Cerebellar nuclear complex (tissue), 1 donor: ENCODE data around the gene MEAF6.
"Not testable (repeated sequence)": the region's sequence is repeated elsewhere in the genome, so short reads cannot be mapped to it uniquely, and the experiment has no call there.

Experiments
- DNase-seq, 2 experiments: peaks; one replicate each; lab custom pipeline; 2025; lab: John Stamatoyannopoulos, UW

Gene MEAF6

DNA sequence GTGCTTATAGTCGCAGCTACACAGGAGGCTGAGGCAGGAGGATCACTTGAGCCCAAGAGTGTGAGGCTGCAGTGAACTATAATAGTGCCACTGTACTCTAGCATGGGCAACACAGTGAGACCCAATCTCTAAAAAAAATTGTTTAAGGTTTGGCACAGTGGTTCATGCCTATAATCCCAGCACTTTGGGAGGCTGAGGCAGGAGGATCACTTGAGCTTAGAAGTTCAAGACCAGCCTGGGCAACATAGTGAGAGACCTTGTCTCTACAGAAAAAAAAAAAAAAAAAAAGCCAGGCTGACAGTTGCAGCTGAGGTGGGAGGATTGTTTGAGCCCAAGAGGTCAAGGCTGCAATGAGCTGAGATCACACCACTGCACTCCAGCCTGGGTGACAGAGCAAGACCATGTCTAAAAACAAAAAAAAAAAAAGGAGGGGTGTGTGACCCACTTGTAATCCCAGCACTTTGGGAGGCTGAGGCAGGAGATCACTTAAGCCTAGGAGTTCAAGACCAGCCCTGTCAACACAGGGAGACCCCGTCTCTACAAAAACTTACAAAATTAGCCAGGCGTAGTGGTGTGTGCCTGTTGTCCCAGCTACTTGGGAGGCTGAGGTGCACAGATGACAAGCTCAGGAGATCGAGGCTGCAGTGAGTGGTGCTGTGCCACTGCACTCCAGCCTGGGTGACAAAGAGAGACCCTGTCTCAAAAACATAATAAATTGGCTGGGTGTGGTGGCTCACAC, 18.0 kb upstream of the MEAF6 start:
- DNase-seq, result not testable (repeated sequence)

DNA sequence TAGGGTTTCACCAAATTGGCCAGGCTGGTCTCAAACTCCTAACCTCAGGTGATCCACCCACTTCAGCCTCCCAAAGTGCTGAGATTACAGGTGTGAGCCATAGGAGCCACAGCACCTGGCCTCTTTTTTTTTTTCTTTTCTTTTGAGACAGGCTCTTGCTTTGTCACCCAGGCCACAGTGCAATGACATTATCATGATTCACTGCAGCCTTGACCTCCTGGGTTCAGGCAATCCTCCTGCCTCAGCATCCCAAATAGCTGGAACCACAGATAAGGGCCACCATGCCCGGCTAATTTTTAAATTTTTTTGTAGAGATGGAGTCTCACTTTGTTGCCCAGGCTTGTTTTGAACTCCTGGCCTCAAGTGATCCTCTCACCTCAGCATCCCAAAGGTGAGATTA, 15.3 kb upstream of the MEAF6 start:
- not testable (repeated sequence) for DNase-seq

DNA sequence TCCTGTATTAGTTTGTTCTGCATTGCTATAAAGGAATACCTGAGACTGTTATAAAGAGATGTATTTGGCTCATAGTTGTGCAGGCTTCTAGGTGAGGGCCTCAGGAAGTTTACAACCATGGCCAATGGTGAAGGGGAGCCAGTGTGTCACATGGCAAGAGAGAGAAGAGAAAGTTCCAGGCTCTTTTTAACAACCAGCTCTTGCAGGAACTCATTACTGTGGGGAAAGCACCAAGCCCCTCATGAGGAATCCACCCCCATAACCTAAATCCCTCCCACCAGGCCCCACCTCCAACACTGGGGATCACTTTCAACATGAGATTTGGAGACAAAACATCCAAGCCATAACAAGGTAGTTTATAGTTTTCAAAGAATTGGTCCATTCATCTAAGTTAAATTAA, 5.0 kb upstream of the MEAF6 start:
- DNase-seq, result no peak

DNA sequence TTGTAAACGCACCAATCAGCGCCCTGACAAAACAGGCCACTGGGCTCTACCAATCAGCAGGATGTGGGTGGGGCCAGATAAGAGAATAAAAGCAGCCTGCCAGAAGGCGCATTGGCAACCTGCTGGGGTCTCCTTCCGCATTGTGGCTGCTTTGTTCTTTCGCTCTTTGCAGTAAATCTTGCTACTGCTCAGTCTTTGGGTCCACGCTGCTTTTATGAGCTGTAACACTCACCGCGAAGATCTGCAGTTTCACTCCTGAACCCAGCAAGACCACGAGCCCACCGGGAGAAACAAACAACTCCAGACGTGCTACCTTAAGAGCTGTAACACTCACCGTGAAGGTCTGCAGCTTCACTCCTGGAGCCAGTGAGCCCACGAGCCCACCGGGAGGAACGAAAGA, 4.4 kb upstream of the MEAF6 start:
- not testable (repeated sequence) for DNase-seq

DNA sequence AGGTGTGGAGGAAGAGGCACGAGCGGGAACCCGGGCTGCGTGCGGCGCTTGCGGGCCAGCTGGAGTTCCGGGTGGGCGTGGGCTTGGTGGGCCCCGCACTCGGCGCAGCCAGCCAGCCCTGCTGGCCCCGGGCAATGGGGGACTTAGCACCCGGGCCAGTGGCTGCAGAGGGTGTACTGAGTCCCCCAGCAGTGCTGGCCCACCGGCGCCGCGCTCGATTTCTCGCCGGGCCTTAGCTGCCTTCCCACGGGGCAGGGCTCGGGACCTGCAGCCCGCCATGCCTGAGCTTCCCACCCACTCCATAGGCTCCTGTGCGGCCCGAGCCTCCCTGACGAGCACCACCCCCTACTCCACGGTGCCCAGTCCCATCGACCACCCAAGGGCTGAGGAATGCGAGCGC, 3.7 kb upstream of the MEAF6 start:
- DNase-seq, result not testable (repeated sequence)

DNA sequence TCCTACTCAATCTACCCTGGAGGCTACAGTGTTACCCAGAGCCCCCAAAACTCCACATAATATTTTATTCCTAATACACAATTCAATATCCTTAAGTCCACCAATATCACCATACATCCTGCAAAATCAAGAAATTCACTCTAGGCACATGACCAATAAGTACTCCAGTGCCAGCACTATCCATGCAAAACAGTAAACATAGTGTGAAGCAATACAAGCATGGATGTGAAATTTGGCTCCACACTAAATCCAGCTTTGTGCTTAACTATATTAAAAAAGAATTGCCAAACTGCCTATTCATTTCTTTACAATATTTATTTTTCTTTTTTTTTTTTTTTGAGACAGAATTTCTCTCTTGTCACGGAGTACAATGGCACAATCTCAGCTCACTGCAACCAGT, 3.0 kb upstream of the MEAF6 start:
- DNase-seq, result no peak

DNA sequence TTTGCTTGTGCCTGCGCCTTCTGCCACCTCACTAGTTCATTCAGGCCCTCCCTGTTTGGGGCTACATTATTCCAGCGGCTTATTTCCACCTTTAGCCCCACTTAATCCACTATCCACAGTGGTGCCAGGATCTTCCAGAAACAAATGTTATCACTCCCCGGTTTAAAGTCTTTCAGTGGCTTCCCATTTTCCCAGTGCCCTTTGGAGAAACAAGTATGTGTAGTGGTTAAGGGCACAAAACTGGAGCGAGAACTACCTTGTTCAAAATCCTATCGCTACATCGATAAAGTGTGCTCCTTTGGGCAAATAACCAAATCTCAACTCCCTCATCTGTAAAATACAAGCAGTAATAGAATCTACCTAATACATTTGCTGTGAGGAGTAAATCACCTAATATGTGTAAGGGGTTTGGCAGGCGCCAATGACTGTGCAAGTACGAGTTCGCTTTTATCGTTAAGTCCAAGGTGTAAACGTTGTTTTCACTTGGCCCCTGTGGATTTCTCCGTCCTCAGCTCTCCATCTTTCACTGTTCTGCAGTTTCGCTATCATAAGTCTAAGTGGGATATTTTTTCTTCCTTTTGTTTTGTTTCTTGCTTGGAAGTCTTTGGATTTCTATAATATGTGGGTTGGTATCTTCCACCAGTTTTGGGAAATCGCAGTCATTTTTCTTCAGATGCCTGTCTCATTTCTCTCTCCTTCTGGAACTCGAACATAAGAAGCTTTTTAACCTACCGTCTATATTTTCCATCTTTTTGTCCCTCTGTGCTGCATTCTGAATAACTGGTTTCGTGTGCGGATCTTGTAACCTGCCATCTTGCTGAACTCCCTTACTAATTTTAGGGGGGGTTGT, 844 bp upstream of the MEAF6 start:
- no peak for DNase-seq

DNA sequence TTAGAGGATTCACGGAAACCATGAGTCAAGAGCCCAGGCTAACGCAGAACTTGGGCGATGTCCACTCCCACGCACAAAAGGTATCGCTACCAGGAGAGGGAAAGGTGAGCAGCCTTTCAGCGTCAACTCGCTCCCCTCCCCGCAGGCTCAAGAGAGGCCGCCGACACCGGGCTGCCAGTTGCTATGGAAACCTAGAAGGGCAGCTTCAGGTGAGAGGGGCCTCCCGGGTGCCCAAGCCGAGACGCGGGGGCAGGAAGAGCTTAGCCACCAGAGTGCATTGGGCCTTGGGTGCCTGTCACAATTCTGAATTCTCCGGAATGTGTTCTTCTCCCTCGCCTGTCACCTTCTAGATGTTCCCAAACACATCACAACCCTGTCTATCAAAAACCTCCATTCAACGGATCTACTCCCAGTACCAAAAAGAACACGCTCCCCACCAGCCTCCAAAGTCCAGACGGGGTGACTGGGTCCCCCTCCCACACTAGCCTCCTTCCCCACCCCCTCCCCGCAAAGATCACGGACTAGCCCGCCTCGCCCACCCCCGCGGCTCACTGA, 694 bp downstream of the MEAF6 start:
- peak in 1 of 2 experiments; percentile 15 for DNase-seq

DNA sequence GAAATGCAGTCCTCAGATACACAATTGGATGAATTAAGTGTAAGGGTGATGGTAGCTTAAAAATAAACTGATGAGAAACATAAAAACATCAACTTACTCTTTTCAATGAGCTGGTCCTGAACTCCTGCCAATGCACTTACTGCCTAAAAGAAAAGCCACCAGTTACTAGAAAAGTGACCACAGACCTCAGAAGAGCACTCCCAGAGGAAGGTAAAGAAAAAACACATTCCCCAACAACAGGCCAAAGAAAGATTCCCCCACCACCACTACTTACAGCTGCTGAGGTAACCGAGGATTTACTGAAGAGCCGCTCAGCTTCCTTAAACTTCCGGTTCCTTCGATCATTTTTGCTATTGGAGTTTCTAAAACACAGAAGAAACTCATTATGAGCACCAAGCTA, 5.4 kb downstream of the MEAF6 start:
- DNase-seq, result no peak

DNA sequence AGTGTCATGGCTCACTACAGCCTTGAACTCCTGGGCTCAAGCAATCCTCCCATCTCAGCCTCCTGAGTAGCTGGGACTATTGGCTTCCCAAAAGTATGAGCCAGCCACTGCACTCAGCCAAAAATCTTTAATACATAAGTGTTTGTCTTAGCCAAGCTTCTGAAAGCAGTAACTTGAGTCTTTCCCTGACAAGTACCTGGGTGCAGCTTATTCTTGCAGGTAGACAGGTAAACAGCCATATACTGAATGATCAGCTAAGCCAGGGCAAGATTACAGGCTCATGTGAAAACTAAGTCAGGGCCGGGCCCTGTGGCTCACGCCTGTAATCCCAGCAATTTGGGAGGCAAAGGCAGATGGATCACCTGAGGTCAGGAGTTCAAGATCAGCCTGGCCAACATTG, 7.8 kb downstream of the MEAF6 start:
- DNase-seq, result no peak

DNA sequence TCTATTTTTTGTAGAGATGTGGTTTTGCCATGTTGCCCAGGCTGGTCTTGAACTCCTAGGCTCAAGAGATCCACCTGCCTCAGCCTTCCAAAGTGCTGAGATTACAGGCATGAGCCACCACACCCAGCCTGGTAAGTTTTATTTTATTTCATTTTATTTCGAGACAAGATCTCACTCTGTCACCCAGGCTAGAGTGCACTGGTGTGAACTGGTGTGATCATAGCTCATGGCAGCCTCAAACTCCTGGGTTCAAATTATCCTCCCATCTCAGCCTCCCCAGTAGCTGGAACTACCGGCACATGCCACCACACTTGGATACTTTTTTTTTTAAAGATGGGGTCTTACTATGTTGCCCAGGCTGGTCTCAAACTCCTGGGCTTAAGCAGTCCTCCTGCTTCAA, 11.8 kb downstream of the MEAF6 start:
- not testable (repeated sequence) for DNase-seq

DNA sequence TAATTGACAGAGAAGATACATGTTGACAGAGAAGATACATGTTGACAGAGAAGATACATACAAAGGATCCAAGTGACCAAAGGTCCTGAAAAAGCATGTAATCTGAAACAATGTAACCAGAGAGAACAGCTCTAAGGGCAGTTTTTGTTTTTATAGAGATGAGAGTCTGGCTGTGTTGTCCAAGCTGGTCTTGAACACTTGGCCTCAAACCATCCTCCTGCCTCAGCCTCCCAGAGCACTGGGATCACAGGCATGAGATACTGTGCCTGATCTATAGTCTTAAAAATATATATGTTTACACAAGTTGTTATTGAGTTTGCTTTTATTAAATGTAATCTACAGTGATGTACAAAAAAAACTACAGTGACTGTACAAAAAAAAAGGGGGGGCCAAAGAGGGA, 12.5 kb downstream of the MEAF6 start:
- no peak for DNase-seq

DNA sequence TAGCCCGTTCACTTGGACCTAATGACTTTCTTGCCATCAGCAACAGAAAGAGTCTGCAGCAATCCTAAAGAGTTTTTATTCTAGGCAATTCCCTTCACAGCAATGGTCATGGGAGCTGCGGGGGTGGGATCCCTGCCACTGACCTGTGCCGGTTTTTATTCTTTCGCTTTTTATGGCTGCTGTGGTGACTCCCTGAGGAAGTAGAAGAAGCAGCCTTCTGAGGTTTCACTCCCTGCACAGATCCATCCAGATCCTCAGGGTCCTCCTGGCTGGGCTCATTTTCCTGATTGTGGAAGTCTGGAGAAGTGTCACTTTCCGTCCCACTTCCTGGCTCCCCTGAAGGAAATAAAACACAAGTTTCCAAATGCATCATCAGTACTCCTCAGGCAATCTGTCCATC, 12.9 kb downstream of the MEAF6 start:
- no peak for DNase-seq

DNA sequence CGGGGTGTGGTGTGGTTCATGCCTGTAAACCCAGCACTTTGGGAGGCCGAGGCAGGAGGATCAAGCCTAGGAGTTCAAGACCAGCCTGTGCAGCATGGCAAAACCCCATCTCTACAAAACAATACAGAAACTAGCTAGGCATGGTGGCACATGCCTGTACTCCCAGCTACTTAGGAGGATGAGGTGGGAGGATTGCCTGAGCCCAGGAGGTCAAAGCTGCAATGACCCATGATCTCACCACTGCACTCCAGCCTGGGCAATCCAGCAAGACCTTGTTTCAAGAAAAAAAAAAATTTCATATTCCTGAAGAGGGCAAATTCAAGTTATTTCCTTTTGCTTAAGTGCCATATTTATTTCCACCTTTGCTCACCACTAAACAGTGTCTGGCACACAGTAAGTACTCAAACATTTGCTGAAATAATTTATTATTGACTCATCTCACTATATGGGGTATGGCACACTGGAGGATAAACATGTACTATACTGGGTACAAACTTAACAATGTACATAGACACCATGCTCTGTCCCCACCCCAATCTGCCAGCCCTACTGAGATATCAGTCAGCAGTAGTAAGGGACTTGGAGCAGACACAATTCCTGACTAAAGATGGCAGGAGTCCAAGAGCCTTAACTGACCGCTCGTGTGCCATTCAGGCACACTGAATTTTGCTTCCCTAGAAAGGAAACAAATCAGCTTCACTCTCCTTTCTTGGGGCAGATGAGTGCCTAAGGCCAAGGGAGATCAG, 15.5 kb downstream of the MEAF6 start:
- DNase-seq, result no peak

DNA sequence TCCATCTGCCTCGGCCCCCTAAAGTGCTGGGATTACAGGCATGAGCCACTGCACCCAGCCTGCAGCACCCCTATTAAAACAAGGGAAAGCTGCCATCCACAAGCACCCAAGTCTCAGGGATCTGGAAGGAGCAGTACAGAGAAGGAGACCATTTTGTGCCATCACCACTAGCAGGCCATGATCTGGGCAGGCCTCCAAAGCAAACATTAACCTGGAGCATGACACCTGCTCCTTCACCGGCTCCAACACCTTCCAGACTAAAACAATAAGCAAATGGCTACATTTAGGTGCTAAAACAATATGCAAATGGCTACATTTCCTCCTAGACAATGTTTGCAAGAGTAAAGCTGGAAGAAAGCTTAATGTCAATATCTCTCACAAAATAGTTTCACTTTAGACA, 16.7 kb downstream of the MEAF6 start:
- no peak for DNase-seq

DNA sequence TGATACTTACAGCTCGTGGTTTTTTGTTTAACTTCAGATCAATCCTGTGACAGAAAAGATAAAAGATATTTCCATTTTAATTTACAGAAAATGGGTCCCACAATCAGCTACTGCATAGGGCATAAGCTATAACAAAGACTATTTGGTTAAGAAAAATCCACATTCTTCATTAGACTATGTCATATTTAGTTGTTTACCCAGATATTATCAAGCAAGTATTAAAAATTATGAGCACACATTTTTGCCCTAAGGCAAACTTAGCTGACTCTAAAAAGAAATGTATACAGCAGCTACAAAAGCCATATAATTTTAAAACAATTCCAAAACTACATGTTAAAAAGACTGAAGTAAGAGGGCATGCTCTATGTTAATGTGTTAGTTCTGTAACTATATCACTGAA, 18.7 kb downstream of the MEAF6 start:
- no peak for DNase-seq

DNA sequence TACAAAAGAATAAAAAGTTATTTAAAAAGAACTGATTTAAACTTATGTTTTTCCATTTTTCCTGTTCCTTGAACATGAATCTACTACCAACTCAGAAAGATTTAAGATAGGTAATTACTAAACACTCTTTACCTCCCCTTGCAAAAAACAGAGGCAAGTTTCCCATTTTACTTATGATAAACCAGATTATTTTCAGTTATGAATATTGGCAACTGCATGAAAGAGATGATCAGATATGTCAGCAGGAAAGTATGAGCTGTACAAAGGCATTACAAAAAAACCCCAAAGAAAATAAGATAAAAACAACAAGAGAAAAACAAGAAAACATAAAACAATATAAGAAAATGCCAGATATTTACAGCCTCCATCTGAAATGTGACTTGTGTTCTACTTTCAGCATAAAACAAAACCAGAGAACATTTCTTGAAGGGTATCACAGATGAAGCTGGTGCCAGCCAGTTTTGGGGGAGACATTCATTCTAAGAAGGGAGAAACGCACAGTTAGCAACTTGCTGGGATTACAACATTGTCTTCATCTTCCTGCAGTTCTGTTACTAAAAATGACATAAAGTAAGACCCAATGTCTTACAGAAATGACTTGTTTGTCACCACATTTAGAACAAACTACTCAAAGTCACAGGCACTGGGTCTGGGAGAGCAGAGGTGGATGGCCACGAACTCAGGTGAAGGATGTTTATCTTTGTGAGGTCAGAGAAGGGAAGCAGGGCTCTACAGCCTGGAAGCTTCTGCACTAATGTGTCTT, 21.0 kb downstream of the MEAF6 start:
- DNase-seq, result no peak

DNA sequence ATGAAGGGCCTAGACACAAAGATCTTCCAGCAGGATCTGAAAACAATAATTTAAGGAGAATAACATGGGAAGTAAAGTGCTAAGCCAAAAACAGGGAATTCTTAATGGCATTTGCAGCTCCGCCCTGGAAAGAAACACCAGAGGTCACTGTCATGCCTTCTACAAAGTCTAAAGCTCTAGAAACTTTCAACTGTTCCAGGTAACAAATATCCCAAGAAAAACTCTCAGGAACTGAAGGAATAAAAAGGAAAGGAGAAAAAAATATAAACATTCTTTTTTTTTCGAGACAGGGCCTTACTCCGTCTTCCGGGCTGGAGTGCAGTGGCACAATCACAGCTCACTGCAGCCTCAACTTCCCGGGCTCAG, 27.0 kb downstream of the MEAF6 start:
- DNase-seq, result no peak

DNA sequence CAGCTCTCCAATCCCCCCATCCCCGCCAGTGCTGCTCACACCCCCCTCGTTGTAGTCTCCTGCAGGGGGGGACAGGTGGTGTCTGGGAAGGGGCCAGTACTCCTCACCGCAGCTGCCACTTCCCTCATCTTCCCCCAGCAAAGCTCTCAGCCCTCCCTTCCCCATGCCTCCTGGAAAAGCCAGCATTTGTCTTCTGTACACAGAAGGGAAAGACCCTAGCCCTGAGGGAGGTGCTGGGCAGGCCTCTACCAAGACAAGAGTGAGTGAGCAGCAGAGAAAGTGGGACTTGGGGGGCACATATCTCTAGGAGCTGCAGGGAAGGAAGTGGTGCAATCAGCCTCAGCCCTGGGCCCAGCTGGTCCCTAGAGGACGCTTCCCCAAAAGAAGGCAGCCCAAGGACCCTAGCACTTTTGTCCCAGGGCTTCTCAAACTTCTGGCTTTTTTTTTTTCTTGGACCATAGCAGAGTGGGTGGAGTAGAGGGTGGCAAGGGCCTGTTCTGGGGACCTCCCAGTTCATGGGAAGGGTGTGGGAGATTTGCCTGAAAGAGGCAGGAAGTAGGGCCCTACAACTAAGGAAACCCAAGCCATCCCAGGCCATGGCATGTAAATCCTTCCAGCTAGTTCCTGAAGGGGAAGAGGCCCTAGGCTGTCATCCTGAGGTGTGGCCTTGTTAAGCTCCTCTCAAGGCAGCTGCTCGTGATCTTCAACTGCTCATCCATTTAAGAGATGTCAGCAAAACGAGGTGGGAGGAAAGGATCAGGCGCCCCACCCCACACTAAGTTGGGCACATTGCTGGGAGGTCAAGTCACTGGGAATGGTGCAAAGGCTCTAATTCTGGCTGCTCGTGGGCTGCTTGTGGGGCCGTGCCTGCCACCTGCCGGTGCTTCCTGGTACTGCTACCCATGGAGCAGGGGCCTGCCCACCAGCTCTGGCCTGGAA, 27.6 kb downstream of the MEAF6 start:
- no peak for DNase-seq

DNA sequence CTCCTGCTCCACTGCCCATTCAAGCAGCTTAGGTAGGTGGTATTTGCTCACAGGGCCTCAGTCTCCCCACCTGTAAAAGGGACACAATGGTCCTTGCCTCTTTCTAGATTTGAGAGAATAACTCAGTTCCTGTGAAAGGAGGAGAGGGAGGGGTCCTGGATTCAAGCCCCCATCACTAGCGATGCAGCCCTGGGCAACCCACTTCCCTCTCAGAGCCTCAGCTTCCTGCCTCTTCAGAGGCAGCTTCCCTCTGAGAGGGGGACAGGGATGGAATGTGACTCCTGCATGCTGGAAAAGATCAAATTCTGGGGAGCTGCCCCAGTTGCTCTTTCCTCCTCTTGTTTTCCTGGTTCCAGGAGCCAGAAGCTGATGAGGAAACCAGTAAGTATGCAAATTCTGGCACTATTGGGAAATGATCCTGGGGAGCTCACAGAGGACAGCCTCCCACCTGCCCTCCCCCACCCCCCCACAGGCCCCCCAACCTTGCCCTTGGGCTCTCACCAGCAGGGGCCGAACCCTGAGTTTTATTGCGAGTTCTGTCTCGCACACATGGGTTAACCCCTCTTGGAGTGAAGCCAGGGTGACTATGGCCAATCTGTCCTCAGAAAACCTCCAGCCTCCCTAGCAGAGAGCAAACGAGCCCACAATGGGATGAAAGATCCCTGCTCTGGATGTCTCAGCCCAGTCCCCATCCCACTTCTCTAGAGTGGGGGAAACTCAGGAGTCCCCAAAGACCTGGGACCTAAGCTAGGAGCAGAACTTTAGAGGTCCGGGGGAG, 28.5 kb downstream of the MEAF6 start:
- no peak for DNase-seq
